HG03097 (cell line): ENCODE results near the gene LNPK.
"Not testable (repeated sequence)": the region's sequence is repeated elsewhere in the genome, so short reads cannot be mapped to it uniquely, and the experiment has no call there.

ENCODE experiments used
- ATAC-seq: cut with Tn5 transposase; IDR thresholded peaks from one replicate; pipeline ENCODE4 v1.9.1; 2021; ENCODE audit not compliant: unreplicated experiment, low FRiP score

The LNPK gene

GRCh38 chr2:175913849-175914743 is 88.0 kb downstream of the LNPK start:
- ATAC-seq: not testable (repeated sequence)

GRCh38 chr2:175913267-175913666 is 88.8 kb downstream of the LNPK start:
- not testable (repeated sequence) for ATAC-seq

- no peak for ATAC-seq
These were observed 98.0 kb downstream of the LNPK start for GRCh38 chr2:175904035-175904434.

DNA sequence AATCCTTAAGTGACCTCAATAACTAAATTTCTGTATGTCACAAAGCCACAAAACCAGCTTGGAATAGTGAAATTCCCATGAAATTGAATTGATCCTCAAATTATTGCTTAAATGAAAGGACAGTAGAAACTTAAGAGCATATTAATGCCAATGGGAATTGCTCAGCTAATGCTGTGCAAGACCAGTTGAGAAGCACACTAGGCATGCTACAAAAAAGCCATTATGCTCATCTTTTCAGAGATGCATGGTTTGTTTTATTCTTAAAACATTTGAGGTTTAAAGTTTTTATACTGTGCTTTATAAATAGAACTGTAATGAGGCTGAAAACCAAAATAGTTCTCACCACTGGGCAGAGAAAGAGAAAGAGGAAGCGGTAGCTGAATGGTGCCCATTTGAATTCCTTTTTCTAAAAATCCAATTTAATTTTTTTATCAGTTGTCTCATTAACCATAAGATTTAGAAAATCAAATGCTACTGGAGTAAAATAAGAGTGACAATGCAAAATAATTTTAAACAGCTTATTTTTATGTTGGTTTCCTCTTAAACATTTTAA is 98.6 kb downstream of the LNPK start:
- ATAC-seq: no peak

GRCh38 chr2:175895957-175896356 is 106.1 kb downstream of the LNPK start:
- ATAC-seq: not testable (repeated sequence)

- no peak for ATAC-seq
These were observed 110.0 kb downstream of the LNPK start for GRCh38 chr2:175892046-175892445.

DNA sequence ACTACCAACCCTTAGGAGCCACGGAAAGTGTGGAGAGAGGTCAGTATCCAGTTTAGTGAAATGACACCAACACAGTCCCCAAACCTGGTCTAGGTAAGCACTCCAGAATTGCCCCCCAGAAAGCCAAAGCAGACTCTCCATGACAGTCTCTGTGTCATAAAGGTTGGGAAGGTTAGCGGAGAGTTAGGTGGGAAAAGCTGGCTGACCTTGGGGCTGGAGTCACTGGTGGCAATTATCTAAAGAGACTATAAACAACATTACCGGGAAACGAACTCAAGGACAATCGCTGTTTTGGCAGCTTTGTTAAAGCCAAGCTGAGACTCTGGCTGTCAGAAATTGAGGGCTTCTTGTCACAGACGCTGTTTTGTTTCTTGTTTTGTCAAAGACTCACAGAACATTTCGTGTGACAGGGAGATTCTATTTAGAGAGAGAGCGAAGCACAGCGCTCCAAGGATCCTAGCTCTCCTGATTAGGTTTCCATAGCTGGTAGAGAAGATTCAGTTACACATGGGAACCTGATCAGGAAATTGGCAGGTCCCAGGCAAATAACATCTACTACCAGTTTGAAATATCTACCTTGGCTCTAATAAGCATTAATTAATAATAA is 111.3 kb downstream of the LNPK start:
- no peak for ATAC-seq

DNA sequence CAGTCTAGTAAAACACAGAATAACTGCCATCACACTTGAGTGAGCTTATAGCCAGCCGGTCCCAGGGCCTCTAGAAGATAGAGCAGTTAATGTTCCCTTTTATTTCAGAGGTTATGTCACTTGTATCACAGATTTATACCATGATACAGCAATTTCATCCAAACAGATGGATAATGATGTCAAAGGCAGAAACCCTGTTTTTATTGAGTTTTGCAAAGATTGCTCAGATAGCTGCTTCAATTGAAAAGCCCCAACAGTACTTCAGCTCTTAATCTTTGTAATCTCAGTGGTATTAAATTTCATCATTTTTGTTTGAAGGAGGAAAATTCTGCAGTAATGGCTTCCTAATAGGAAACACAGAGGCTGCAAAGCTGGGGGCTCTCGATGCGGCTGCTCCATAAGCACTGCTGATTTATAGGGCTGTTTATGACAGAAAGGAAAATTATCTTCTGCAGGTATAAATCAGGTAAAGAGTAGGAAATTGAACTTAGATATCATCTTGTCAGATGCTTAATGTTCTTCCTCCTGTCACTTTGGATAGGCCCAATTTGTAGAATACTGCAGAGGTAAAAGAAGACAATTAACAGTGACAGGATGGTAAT is 112.3 kb downstream of the LNPK start:
- ATAC-seq: no peak

DNA sequence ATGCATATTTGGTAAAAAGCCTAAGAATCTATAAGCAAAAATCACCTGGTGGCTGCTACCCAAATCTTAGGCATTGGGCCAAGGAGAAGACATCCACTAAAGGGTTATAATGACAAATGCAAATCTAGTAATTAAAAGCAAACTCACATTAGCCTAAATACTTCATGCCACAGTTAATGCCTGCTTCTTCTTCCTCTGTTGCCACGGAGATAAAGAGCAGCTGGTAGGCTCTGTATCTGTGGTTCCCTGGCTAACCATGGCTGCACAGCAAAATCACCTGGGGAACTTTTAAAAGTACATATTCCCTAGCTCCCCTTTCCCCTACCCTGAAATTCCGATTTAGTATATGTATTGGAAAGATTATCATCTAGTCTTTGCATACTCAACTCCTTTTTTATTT is 114.3 kb downstream of the LNPK start:
- no peak for ATAC-seq

- no peak for ATAC-seq
These were observed 117.2 kb downstream of the LNPK start for GRCh38 chr2:175884697-175885393.

DNA sequence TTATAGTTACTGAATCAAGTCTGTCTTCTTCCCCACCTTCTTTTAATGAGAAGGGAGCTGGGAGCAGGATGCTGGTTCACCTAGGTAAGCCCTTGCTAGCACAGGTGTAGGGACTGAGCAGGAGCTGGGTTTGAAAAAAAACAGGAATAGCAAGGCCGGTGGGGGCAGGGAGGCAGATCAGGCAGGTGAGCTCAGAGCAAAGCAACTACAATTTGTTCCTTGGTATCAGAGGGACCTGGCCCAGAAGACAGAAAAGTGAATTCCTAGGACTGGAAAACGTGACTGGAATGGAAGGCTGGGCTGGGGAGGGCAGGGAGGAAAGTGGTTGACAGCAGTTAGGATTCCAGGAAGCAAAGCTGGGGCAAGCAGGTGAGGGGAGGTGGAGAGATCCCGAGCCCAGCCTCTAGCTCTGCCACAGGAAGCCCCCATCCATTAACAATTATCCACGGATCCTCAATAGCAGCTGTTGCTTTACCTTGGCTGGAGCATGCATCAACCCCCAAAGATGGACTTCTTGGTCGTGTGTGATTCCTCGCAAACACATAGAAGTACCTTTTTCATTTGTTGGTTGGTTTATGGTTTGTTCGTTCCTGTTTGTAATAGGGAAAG is 118.4 kb downstream of the LNPK start:
- ATAC-seq: no peak

- no peak for ATAC-seq
These were observed 122.4 kb downstream of the LNPK start for GRCh38 chr2:175879679-175880078.

GRCh38 chr2:175877845-175878544 is 124.1 kb downstream of the LNPK start:
- no peak for ATAC-seq

DNA sequence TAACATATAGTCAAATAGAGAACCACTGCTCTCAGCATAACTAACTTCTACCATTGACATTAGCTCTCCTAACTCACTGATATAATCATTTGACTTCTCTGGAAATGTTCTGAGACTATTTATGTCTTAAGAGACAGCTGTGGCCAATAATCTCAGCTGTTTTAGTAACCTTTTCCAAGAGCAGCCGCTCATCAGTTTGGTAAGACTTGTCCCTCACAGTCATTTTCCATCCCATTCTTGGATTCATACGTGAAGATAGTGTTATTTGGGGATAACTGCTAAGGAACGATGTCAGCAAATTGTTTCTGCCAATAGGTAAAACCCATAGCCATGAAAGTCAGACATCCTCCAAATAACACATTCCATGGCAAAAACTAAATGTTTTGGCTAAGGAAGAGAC is 127.8 kb downstream of the LNPK start:
- no peak for ATAC-seq
